ACC112 (cell line): ENCODE measurements around the gene ABCC1.

Experiments
- H2AFZ ChIP-seq: fragments of 200-600 bp; sonication (generic); one replicate; pipeline ENCODE4 v1.6.0; 2017; ENCODE audit warnings: antibody characterized with exemption, low read length; ENCODE audit not compliant: unreplicated experiment
- H3K27ac ChIP-seq: fragments of 200-600 bp; sonication (generic); 2 replicates; pipeline ENCODE4 v1.5.1; 2014; ENCODE audit warnings: low read depth, mild to moderate bottlenecking, antibody characterized with exemption, low read length, moderate library complexity
- H3K27me3 ChIP-seq: fragments of 200-600 bp; sonication (generic); 2 replicates; pipeline ENCODE4 v1.6.1; 2014; ENCODE audit warnings: mild to moderate bottlenecking, antibody characterized with exemption, low read length, moderate library complexity, mixed read lengths; ENCODE audit not compliant: insufficient read depth
- H3K36me3 ChIP-seq: fragments of 200-600 bp; sonication (generic); 2 replicates; pipeline ENCODE4 v1.6.1; 2016; ENCODE audit warnings: mild to moderate bottlenecking, antibody characterized with exemption, low read length, moderate library complexity, mixed read lengths; ENCODE audit not compliant: insufficient read depth
- H3K4me1 ChIP-seq: fragments of 200-600 bp; sonication (generic); one replicate; pipeline ENCODE4 v1.6.1; 2016; ENCODE audit warnings: low read length, mixed read lengths; ENCODE audit not compliant: insufficient read depth, unreplicated experiment, control insufficient read depth
- H3K4me3 ChIP-seq: fragments of 200-600 bp; sonication (generic); 2 replicates; pipeline ENCODE4 v1.5.1; 2014; ENCODE audit warnings: mild to moderate bottlenecking, low read depth, low read length
- H3K79me2 ChIP-seq: fragments of 200-600 bp; sonication (generic); one replicate; pipeline ENCODE4 v1.6.0; 2016; ENCODE audit warnings: low read length; ENCODE audit not compliant: control insufficient read depth, unreplicated experiment, insufficient read depth

The ABCC1 gene

DNA sequence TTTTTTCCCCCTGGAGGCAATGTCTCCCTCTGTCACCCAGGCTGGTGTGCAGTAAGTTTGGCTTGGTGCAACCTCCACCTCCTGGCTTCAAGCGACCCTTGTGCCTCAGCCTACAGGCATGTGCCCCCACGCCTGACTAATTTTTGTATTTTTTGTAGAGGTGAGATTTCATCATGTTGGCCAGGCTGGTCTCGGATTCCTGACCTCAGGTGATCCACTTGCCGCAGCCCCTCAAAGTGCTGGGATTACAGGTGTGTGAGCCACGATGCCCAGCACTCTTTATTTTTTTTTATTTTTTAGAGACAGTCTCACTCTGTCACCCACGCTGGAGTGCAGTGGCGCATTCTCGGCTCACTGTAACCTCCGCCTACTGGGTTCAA is 160.7 kb downstream of the ABCC1 start:
- no peaks in the 10 kb centered on the region for H3K79me2 ChIP-seq
- no peaks in the 10 kb centered on the region for H3K4me1 ChIP-seq
- peaks cover 44% of the 10 kb centered on the region for H3K36me3 ChIP-seq
- H3K27me3 ChIP-seq: no peaks in the 10 kb centered on the region
- no peak overlapping the region for H2AFZ ChIP-seq
- no peak overlapping the region for H3K27ac ChIP-seq
- no peak overlapping the region for H3K4me3 ChIP-seq

DNA sequence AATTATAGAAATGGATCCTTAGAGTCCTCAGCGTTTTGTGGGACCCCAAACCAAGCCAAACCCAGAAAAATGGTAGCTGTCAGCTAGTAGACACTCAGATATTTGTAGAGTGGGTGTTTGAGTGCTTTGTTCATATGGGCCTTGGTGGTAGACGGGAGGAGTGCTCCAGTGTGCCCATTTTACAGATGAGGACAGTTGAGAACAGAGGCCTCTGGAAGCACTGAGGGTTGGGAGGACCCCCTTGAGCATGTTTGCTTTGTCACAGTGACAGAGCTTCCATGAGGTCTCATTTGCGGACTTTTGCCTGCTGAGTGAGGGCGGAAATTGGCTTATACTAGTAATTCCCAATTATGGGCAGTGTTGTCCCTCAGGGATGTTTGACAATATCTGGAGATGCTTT is 162.2 kb downstream of the ABCC1 start:
- peaks cover 55% of the 10 kb centered on the region for H3K36me3 ChIP-seq
- H3K4me1 ChIP-seq: no peaks in the 10 kb centered on the region
- no peak overlapping the region for H3K4me3 ChIP-seq
- no peaks in the 10 kb centered on the region for H3K79me2 ChIP-seq
- no peak overlapping the region for H2AFZ ChIP-seq
- H3K27ac ChIP-seq: no peak overlapping the region
- H3K27me3 ChIP-seq: no peaks in the 10 kb centered on the region

DNA sequence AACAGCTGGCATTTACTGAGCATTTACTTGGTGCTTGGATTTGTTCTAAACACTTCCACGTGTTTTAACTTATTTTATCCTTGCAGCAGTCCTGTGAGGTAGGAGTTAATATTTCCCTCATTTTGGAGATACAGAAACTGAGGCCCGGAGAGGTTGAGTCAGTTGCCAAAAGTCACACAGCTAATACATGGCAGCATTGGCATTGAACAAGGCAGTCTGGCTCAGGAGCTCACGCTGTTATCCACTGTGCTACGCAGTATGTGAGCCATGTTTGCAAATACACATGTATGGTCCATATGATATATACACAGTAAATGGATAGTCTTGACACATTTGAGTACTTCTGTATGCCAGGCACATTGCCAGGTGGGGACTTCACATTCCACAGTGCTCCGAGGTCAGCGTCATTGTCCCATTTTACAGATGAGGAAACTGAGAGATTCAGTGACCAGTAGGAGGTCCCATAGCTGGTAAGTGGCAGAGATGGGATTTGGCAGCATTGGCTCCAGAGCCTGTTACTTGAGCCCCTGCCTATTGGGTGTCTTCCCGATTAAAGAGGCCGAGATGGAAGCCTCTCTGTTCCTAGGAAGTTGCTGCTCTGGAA is 163.1 kb downstream of the ABCC1 start:
- no peaks in the 10 kb centered on the region for H3K79me2 ChIP-seq
- H3K4me3 ChIP-seq: no peak overlapping the region
- peaks cover 64% of the 10 kb centered on the region for H3K36me3 ChIP-seq
- H2AFZ ChIP-seq: no peak overlapping the region
- no peaks in the 10 kb centered on the region for H3K4me1 ChIP-seq
- H3K27me3 ChIP-seq: no peaks in the 10 kb centered on the region
- no peak overlapping the region for H3K27ac ChIP-seq

DNA sequence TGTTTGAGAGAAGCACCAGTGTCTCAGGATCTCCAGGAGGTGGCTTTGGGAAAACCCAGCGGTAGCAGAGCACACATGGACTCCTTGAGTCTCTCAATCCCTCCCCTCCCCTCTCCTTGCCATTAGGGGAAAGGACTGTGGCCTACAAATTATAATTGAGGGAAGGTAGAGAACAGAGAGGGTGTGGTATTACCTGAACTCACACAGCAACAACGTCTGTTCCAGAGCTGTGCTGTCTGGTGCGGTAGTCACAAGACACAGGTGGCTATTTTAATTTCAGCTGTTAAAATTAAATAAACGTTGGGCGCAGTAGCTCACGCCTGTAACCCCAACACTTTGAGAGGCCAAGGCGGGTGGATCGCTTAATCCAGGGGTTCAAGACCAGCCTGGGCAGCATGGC is 163.7 kb downstream of the ABCC1 start:
- Histone ChIP-seq H3K27ac (no peak overlapping the region), H3K27me3 (no peaks in the 10 kb centered on the region), H3K4me1 (no peaks in the 10 kb centered on the region), H3K4me3 (no peak overlapping the region), H2AFZ (no peak overlapping the region), H3K79me2 (no peaks in the 10 kb centered on the region), H3K36me3 (peaks cover 66% of the 10 kb centered on the region)

DNA sequence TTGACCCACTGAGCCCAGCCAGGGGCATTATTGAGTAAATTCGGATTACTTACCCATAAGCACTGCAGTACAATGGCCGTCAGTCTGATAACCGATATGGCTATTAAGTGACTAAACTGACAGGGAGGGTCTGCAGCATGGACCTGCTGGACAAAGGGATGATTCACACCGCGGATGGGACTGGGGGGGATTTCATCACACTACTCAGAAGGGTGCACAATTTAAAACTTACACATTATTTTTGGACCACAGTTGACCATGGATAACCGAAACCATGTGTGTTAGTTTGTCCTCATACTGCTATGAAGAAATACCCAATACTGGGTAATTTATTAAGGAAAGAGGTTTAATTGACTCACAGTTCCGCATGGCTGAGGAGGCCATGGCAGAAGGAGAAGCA is 167.4 kb downstream of the ABCC1 start:
- H3K36me3 ChIP-seq: peaks cover 76% of the 10 kb centered on the region
- peaks cover 3% of the 10 kb centered on the region for H3K79me2 ChIP-seq
- H3K4me1 ChIP-seq: no peaks in the 10 kb centered on the region
- H3K4me3 ChIP-seq: no peak overlapping the region
- no peak overlapping the region for H2AFZ ChIP-seq
- H3K27ac ChIP-seq: no peak overlapping the region
- H3K27me3 ChIP-seq: no peaks in the 10 kb centered on the region

DNA sequence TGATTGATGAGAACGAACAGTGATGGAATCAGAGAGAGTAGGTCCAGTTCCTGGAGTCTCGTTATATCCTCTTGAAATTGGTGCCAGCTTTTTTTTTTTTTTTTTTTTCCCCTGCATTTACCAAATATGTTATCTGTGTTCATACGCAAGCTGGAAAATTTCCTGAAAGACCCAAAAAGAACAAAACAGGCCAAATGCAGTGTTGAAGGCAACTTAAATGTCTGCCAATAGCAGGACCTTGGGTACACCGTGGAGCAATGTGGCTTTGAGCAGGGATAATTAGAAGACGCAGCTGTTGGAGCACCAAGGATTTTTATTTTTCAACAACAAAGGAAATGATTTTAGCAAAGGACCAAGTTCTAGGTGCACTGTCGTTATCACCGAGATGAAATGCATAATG is 168.9 kb downstream of the ABCC1 start:
- no peaks in the 10 kb centered on the region for H3K4me1 ChIP-seq
- H3K4me3 ChIP-seq: no peak overlapping the region
- no peak overlapping the region for H3K27ac ChIP-seq
- peaks cover 3% of the 10 kb centered on the region for H3K79me2 ChIP-seq
- no peak overlapping the region for H2AFZ ChIP-seq
- peaks cover 78% of the 10 kb centered on the region for H3K36me3 ChIP-seq
- no peaks in the 10 kb centered on the region for H3K27me3 ChIP-seq

DNA sequence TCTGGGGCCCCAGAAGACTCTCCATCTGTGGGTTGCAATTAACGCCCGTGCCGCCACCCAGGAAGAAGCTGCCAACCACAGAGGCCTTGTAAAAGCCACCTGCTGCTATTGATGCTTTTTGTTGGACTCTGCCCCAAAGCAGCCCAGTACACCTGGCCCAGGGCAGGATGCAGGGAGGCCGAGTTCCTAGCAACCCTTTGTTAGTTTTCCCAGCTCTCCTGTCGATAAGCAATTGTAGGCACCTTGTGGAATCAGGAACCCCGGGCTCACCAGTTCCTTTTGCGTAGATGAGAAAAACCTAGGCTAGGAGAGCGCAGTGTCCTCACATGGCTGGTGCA is 170.6 kb downstream of the ABCC1 start:
- peaks cover 3% of the 10 kb centered on the region for H3K79me2 ChIP-seq
- peaks cover 85% of the 10 kb centered on the region for H3K36me3 ChIP-seq
- no peaks in the 10 kb centered on the region for H3K4me1 ChIP-seq
- no peak overlapping the region for H2AFZ ChIP-seq
- H3K27ac ChIP-seq: no peak overlapping the region
- no peak overlapping the region for H3K4me3 ChIP-seq
- no peaks in the 10 kb centered on the region for H3K27me3 ChIP-seq

DNA sequence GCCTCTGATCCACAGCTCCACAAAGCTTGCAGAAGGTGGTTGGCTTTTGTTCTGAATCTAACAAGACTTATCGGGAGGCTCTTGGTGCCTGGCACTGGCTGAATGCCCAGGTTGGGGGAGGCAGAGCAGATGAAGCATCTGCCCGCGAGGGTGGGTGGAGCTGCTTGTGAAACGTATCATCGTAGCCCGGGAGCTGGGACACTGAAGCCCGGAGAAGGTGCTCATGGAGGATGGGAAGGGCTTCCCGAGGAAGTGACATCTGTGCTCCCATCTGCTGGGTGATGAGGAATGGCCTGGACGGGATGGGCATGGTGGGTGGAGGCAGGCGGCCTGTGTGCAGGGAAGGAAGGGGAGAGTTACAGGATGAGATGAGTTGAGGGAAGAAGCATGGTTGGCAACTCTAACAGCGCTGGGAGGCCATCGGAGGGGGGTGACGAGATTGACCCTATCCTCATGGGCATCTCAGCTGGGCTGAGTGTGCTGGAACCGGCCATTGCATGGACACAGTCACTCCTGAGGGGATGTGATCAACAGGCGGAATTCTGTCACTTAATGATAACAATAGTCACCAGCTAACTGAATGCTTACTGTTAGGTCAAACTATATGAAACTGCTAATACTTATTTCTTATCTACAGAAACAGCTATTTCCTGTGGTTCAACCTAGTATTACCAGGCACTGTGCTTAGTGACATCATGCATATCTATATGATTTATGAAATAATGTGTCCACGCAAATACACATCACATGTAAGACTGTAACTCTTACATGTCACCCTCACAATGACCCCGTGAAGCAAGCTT is 171.2 kb downstream of the ABCC1 start:
- H2AFZ ChIP-seq: no peak overlapping the region
- no peaks in the 10 kb centered on the region for H3K27me3 ChIP-seq
- no peak overlapping the region for H3K27ac ChIP-seq
- peaks cover 3% of the 10 kb centered on the region for H3K79me2 ChIP-seq
- no peak overlapping the region for H3K4me3 ChIP-seq
- H3K36me3 ChIP-seq: peaks cover 87% of the 10 kb centered on the region
- H3K4me1 ChIP-seq: no peaks in the 10 kb centered on the region

DNA sequence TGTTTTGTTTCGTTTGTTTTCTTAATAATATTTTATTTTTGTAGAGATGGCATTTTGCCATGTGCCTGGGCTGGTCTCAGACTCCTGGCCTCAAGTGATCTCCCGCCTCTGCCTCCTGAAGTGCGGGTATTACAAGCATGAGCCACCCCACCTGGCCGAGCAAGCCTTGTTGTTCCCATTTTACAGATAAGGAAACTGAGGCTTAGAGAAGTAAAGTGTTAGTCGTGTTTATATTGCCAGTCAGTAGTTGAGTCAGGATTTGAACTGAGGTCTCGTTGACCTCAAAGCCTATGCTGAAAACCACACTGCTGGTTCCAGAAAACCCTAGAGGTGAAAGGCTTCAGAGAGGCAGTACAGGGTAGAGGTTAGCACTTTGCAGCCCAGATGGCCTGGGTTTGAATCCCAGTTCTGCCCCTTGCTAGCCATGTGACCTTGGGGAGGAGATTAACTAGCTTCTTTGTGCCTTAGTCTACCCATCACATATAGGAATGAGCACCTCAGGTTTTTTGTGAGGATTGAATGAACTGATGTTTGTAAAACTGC is 171.8 kb downstream of the ABCC1 start:
- Histone ChIP-seq H3K27ac (no peak overlapping the region), H3K4me1 (no peaks in the 10 kb centered on the region), H3K36me3 (peaks cover 83% of the 10 kb centered on the region), H3K27me3 (no peaks in the 10 kb centered on the region), H3K79me2 (peaks cover 3% of the 10 kb centered on the region), H2AFZ (no peak overlapping the region), H3K4me3 (no peak overlapping the region)

DNA sequence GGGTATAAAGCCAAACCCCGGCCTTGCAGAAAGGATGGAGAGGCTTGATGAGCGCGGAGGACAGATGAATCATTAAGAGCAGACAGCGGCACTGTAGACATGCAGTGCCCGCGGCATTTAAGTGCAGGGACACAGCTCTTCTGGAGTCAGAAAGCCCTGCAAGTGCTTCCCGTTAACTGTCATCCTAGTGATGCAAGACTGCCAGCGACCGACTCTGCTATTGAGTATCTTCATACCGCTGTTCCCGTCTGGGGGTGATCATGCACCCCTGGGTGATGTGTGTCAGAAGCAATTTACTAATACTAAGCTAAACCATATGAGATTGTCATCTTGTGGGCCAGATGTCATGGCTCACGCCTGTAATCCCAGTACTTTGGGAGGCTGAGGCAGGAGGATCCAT is 172.8 kb downstream of the ABCC1 start:
- Histone ChIP-seq H3K79me2 (peaks cover 3% of the 10 kb centered on the region), H2AFZ (no peak overlapping the region), H3K4me3 (no peak overlapping the region), H3K36me3 (peaks cover 74% of the 10 kb centered on the region), H3K27me3 (no peaks in the 10 kb centered on the region), H3K27ac (no peak overlapping the region), H3K4me1 (no peaks in the 10 kb centered on the region)

DNA sequence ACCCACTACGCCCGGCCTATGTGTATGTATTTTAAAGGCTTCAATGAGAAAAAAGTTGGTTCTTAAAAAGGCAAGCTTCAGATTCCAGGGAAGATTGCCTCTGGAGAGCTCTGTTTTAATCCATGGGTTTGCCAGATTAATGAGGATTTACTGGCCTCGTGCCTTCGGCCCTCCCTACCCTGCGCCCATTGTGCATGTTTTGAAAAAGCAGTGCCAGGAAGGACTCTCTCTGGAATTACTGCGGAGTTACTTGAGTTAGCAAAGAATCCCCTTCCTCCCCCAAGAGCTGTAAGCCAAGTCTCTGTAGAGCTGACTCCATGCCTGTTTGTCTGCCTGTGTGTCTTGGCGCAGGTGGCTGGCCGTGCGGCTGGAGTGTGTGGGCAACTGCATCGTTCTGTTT is 175.0 kb downstream of the ABCC1 start:
- Histone ChIP-seq H3K4me1 (no peaks in the 10 kb centered on the region), H2AFZ (no peak overlapping the region), H3K27ac (no peak overlapping the region), H3K4me3 (no peak overlapping the region), H3K36me3 (peaks cover 58% of the 10 kb centered on the region), H3K79me2 (peaks cover 3% of the 10 kb centered on the region), H3K27me3 (no peaks in the 10 kb centered on the region)
